H1 (cell line): ENCODE data around the gene GIPC1. TPM values are rescaled to one million over a fixed set of nuclear protein-coding genes. Genes with fewer than 3 reads are reported as not detected.

Source experiments
- CTCF ChIA-PET: fragments of 300-600 bp; sonication (Branson Sonifier 250); formaldehyde crosslinking; loops from one replicate; lab custom pipeline; 2021; ENCODE audit not compliant: partially characterized antibody; lab: Charles Lee
- POLR2A ChIA-PET: fragments of 300-600 bp; sonication (Branson Sonifier 250); formaldehyde crosslinking; loops from one replicate; lab custom pipeline; 2021; ENCODE audit warnings: inconsistent platforms; ENCODE audit not compliant: partially characterized antibody; lab: Charles Lee
- DNase-seq, 2 experiments: peaks; one replicate each; pipeline versions ENCODE4 v3.0.0 to v3.0.0-alpha.2; 2010 to 2022; ENCODE audit warnings: low spot score in 2 of 2, low read depth in 1 of 2, mixed read lengths in 1 of 2
- FAIRE-seq: peaks from 2 replicates; lab custom pipeline; 2011; peaks lifted over from hg19 to GRCh38; lab: Jason Lieb, UNC
- H2AFZ ChIP-seq: 2 replicates; pipeline ENCODE4 v1.8.1; 2012; ENCODE audit warnings: low read length, inconsistent platforms
- H2AK5ac ChIP-seq: 2 replicates; pipeline ENCODE4 v1.6.1; 2013; ENCODE audit warnings: low read depth, low read length
- H2BK120ac ChIP-seq: replicated peaks from 2 replicates; pipeline ENCODE3; 2013; ENCODE audit warnings: low read depth, low read length, inconsistent platforms
- H2BK12ac ChIP-seq: 2 replicates; pipeline ENCODE4 v1.6.1; 2013; ENCODE audit warnings: low read depth, low read length
- H2BK15ac ChIP-seq: 2 replicates; pipeline ENCODE4 v1.6.1; 2013; ENCODE audit warnings: low read length
- H2BK20ac ChIP-seq: 2 replicates; pipeline ENCODE4 v1.6.1; 2013; ENCODE audit warnings: low read length
- H2BK5ac ChIP-seq: 2 replicates; pipeline ENCODE4 v1.6.1; 2013; ENCODE audit warnings: low read depth, low read length
- H3K14ac ChIP-seq: 2 replicates; pipeline ENCODE4 v1.6.1; 2013; ENCODE audit warnings: inconsistent platforms; ENCODE audit not compliant: insufficient read length
- H3K18ac ChIP-seq: 2 replicates; pipeline ENCODE4 v1.6.1; 2013; ENCODE audit warnings: low read length; ENCODE audit errors: extremely low read depth
- H3K23ac ChIP-seq: 2 replicates; pipeline ENCODE4 v1.6.1; 2013; ENCODE audit warnings: inconsistent platforms; ENCODE audit not compliant: insufficient read length
- H3K23me2 ChIP-seq: 2 replicates; pipeline ENCODE4 v1.6.1; 2013; ENCODE audit warnings: low read depth, low read length
- H3K27ac ChIP-seq: 2 replicates; pipeline ENCODE4 v1.6.1; 2011; ENCODE audit warnings: low read depth, low read length, inconsistent platforms
- H3K27me3 ChIP-seq, 4 experiments: replicated peaks in 1 of 4; 1 replicate in 1 of 4; 2 replicates in 3 of 4; pipeline versions ENCODE4 v1.6.1 to v1.8.1; 2011 to 2013; ENCODE audit warnings: low read length in 3 of 4, mild to moderate bottlenecking in 3 of 4, inconsistent platforms in 2 of 4, mixed read lengths in 2 of 4, moderate library complexity in 1 of 4; ENCODE audit not compliant: control insufficient read depth in 3 of 4, insufficient read depth in 3 of 4; ENCODE audit errors: extremely low read depth in 1 of 4
- H3K36me3 ChIP-seq, 4 experiments: 2 replicates each; pipeline versions ENCODE4 v1.6.1 to v1.8.1; 2011 to 2013; ENCODE audit warnings: mild to moderate bottlenecking in 4 of 4, low read length in 3 of 4, moderate library complexity in 2 of 4, control low read depth in 1 of 4, inconsistent platforms in 1 of 4; ENCODE audit not compliant: insufficient read depth in 4 of 4, control insufficient read depth in 2 of 4
- H3K4ac ChIP-seq: replicated peaks from 2 replicates; pipeline ENCODE3; 2013; ENCODE audit warnings: low read length, low read depth, mixed read lengths, inconsistent platforms; ENCODE audit not compliant: insufficient read length
- H3K4me1 ChIP-seq, 4 experiments: replicated peaks in 1 of 4; 1 replicate in 1 of 4; 2 replicates in 3 of 4; pipeline versions ENCODE4 v1.6.1 to v1.8.1; 2011 to 2013; ENCODE audit warnings: low read length in 3 of 4, inconsistent platforms in 2 of 4, mixed read lengths in 1 of 4; ENCODE audit not compliant: insufficient read depth in 4 of 4, control insufficient read depth in 3 of 4
- H3K4me2 ChIP-seq, 2 experiments: 2 replicates each; pipeline versions ENCODE4 v1.6.1 to v1.8.1; 2011 to 2013; ENCODE audit warnings: low read depth in 2 of 2, low read length in 2 of 2, control low read depth in 1 of 2, inconsistent platforms in 1 of 2, mild to moderate bottlenecking in 1 of 2; ENCODE audit not compliant: insufficient read depth in 1 of 2
- H3K4me3 ChIP-seq, 4 experiments: fragments of 200-600, 300-600 bp in 1 of 4; sonication (generic), shearing (Covaris generic), sonication (Bioruptor Twin) in 1 of 4; 2 replicates each; pipeline versions ENCODE4 v1.5.1 to v1.8.1; 2011 to 2016; ENCODE audit warnings: low read length in 4 of 4, low read depth in 3 of 4, control low read depth in 2 of 4, inconsistent platforms in 2 of 4, mild to moderate bottlenecking in 2 of 4, mixed read lengths in 1 of 4, moderate library complexity in 1 of 4; ENCODE audit not compliant: insufficient read depth in 2 of 4; ENCODE audit errors: extremely low read depth in 1 of 4
- H3K56ac ChIP-seq: replicated peaks from 2 replicates; pipeline ENCODE3; 2013; ENCODE audit warnings: low read depth, mild to moderate bottlenecking, mixed read lengths, low read length, inconsistent platforms; ENCODE audit not compliant: insufficient read length
- H3K79me1 ChIP-seq: 2 replicates; pipeline ENCODE4 v1.6.1; 2013; ENCODE audit warnings: low read depth, low read length, control low read depth
- H3K79me2 ChIP-seq, 2 experiments: 2 replicates each; pipeline versions ENCODE4 v1.6.1 to v1.8.1; 2012 to 2013; ENCODE audit warnings: low read length in 2 of 2, mild to moderate bottlenecking in 2 of 2, inconsistent platforms in 1 of 2; ENCODE audit not compliant: insufficient read depth in 2 of 2, control insufficient read depth in 1 of 2
- H3K9ac ChIP-seq, 4 experiments: replicated peaks in 1 of 4; 1 replicate in 1 of 4; 2 replicates in 3 of 4; pipeline versions ENCODE4 v1.6.1 to v1.8.1; 2011 to 2013; ENCODE audit warnings: low read depth in 3 of 4, low read length in 3 of 4, control low read depth in 2 of 4, mild to moderate bottlenecking in 2 of 4, moderate library complexity in 2 of 4, inconsistent platforms in 1 of 4; ENCODE audit errors: extremely low read depth in 1 of 4
- H3K9me3 ChIP-seq, 2 experiments: 2 replicates each; pipeline versions ENCODE4 v1.6.1 to v1.8.1; 2012 to 2013; ENCODE audit warnings: mild to moderate bottlenecking in 2 of 2, moderate library complexity in 2 of 2, control low read depth in 1 of 2, inconsistent platforms in 1 of 2, low read depth in 1 of 2, low read length in 1 of 2, mixed read lengths in 1 of 2; ENCODE audit not compliant: insufficient read depth in 2 of 2
- H4K20me1 ChIP-seq, 2 experiments: replicated peaks in 1 of 2; 2 replicates each; pipeline versions ENCODE3 to v1.8.1; 2011 to 2013; ENCODE audit warnings: inconsistent platforms in 2 of 2, low read length in 2 of 2, mild to moderate bottlenecking in 1 of 2; ENCODE audit not compliant: insufficient read depth in 2 of 2, control insufficient read depth in 1 of 2
- H4K5ac ChIP-seq: 2 replicates; pipeline ENCODE4 v1.6.1; 2013; ENCODE audit warnings: low read length, low read depth, mixed read lengths, inconsistent platforms; ENCODE audit not compliant: insufficient read length
- H4K8ac ChIP-seq: 2 replicates; pipeline ENCODE4 v1.8.0; 2013; ENCODE audit warnings: mild to moderate bottlenecking, moderate library complexity, low read length, inconsistent platforms; ENCODE audit not compliant: insufficient read depth; ENCODE audit errors: extremely low read depth
- H4K91ac ChIP-seq: replicated peaks from 2 replicates; pipeline ENCODE3; 2013; ENCODE audit warnings: low read length, mixed read lengths, inconsistent platforms; ENCODE audit not compliant: insufficient read length
- BCL11A ChIP-seq, 2 experiments: IDR thresholded peaks; one replicate each; pipeline ENCODE4 v1.6.1; 2011; ENCODE audit warnings: low read depth in 2 of 2, low read length in 2 of 2, mild to moderate bottlenecking in 2 of 2
- EZH2 ChIP-seq: fragments of 200-600 bp; sonication (generic); IDR thresholded peaks from 2 replicates; pipeline ENCODE4 v1.7.1; 2012; ENCODE audit warnings: low read depth, mild to moderate bottlenecking, moderate library complexity, low read length, inconsistent platforms; ENCODE audit not compliant: severe bottlenecking
- JUN ChIP-seq: IDR thresholded peaks from 2 replicates; pipeline ENCODE4 v1.6.1; 2011; ENCODE audit warnings: low read depth, mild to moderate bottlenecking, improper control_type of control experiment, low read length
- MAX ChIP-seq: IDR thresholded peaks from 2 replicates; pipeline ENCODE4 v1.6.1; 2012; ENCODE audit warnings: inconsistent platforms
- NANOG ChIP-seq: IDR thresholded peaks from 2 replicates; pipeline ENCODE4 v1.6.1; 2011; ENCODE audit warnings: low read length, low read depth, mild to moderate bottlenecking, inconsistent platforms; ENCODE audit not compliant: insufficient read depth, poor library complexity, severe bottlenecking
- SAP30 ChIP-seq: fragments of 300-600 bp; sonication (generic); IDR thresholded peaks from 2 replicates; pipeline ENCODE4 v1.7.1; 2012; ENCODE audit warnings: low read length, moderate library complexity, mild to moderate bottlenecking, inconsistent platforms; ENCODE audit not compliant: insufficient read depth, insufficient replicate concordance
- TCF12 ChIP-seq: IDR thresholded peaks from 2 replicates; pipeline ENCODE4 v1.6.1; 2011; ENCODE audit warnings: low read depth, mild to moderate bottlenecking, low read length
- YY1 ChIP-seq: IDR thresholded peaks from 2 replicates; pipeline ENCODE4 v1.6.1; 2011; ENCODE audit warnings: low read depth, mild to moderate bottlenecking, low read length
- WGBS, 2 experiments: shearing (Covaris generic) in 1 of 2; methylation state at CpG; one replicate each; pipeline versions ENCODE4 v1.1.6 to v1.1.7; 2013 to 2015; ENCODE audit warnings: low lambda C conversion rate in 2 of 2, mixed read lengths in 2 of 2, inconsistent platforms in 1 of 2, low coverage in 1 of 2, missing lambda C conversion rate in 1 of 2; ENCODE audit not compliant: insufficient replicate concordance in 2 of 2, insufficient coverage in 1 of 2, insufficient read length in 1 of 2; ENCODE audit errors: extremely low coverage in 1 of 2, missing lambda C conversion rate in 1 of 2; 5-methylcytosine and 5-hydroxymethylcytosine counted together
- polyA plus RNA-seq, 7 experiments: library from polyadenylated mRNA; depleted of rRNA in 3 of 7; stranded (reverse) in 5 of 7; unstranded in 2 of 7; fragments of >200 nt in 5 of 7; fragments of 200-250 nt in 2 of 7; gene quantifications; 1 replicate in 5 of 7; 2 replicates in 1 of 7; 4 replicates in 1 of 7; pipeline versions ENCODE4 v1.2.1 to v1.2.3, GENCODE V29; 2011 to 2013; ENCODE audit warnings: missing spikeins in 2 of 7, mixed read lengths in 2 of 7
- total RNA-seq: library from RNA; stranded (reverse); fragmentation: NEBNext Ultra II Directional; extraction: Animal tissue kit (Norgen Biotek cat#: 25700); gene quantifications from 2 replicates; pipeline ENCODE4 v1.2.1, GENCODE V29; 2021

GIPC1 gene
- total and polyA plus RNA-seq, 2 of the 8 experiments (the other 6 are each of a cell fraction or from before 2014, with no cell fraction given), result 65.6 to 72.0 TPM

DNA sequence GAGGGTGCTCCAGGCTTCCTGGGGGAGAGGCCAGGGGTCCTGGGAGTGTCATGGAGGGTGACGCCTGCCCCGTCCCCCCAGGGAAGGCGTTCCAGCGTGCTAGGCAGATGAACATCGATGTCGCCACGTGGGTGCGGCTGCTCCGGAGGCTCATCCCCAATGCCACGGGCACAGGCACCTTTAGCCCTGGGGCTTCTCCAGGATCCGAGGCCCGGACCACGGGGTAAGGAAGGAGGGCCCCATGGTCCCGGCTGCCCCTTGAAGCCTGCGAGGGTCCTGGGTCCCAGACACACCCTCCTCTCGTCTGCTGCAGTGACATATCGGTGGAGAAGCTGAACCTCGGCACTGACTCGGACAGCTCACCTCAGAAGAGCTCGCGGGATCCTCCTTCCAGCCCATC is 32.2 kb downstream of the GIPC1 start:
- CTCF ChIA-PET, result interaction anchor here (0.6 kb wide), 1 partner anchor 41 kb away, joined by 4 read pairs; no protein-coding TSS in a partner anchor
- Histone ChIP-seq H3K56ac (no peak overlapping the region), H2BK20ac (no peak overlapping the region), H4K5ac (no peak overlapping the region), H4K8ac (peak overlapping the region; percentile 25; the same call in 1 of the 2 replicates), H2BK120ac (no peak overlapping the region), H3K9ac (no peak overlapping the region), H3K27ac (no peak overlapping the region), H3K18ac (no peak overlapping the region), H3K79me2 (no peaks in the 10 kb centered on the region), H2BK15ac (no peak overlapping the region), H2BK12ac (no peak overlapping the region), H2BK5ac (no peak overlapping the region), H3K79me1 (no peaks in the 10 kb centered on the region), H3K23me2 (no peaks in the 10 kb centered on the region), H3K4me3 (no peak overlapping the region), H3K36me3 (peaks cover 9 to 35% (median 14%) of the 10 kb centered on the region in 4 experiments; a peak in 6 of 8 replicates)
- POLR2A ChIA-PET, result interaction anchor here (1.0 kb wide), 1 partner anchor 9 kb away, joined by 4 read pairs; no protein-coding TSS in a partner anchor
- no peak for DNase-seq
- TF ChIP-seq JUN (no peak), EZH2 (no peak), MAX (no peak), TCF12 (no peak), SAP30 (no peak), YY1 (no peak), BCL11A (IDR thresholded peaks at IDR 0.05; ENCODE audit: low read depth in 2 of 2, low read length in 2 of 2) (no peak), NANOG (no peak)
- TF ChIP-seq, all 59 proteins: peak for 0
- H3K4me2 ChIP-seq, result no peak overlapping the region
- no peak for FAIRE-seq
- H4K91ac ChIP-seq, result no peak overlapping the region
- 93% methylated on average over 21 of the region's 21 CpGs; no CpG with 5 or more reads in 1 of the 2 experiments for WGBS, 2 experiments
- H3K4me1 ChIP-seq, result no peaks in the 10 kb centered on the region
- H3K27me3 ChIP-seq, result no peaks in the 10 kb centered on the region
- peaks cover 2 to 3% of the 10 kb centered on the region in 2 experiments for H4K20me1 ChIP-seq
- H3K14ac ChIP-seq, result no peak overlapping the region
- H2AFZ ChIP-seq, result no peak overlapping the region
- no peak overlapping the region for H3K4ac ChIP-seq
- H3K23ac ChIP-seq, result no peak overlapping the region
- no peak overlapping the region for H2AK5ac ChIP-seq
- H3K9me3 ChIP-seq, result no peaks in the 10 kb centered on the region
